SK-N-SH treated with all-trans-retinoic acid at 6 μM for 48 hours (cell line): ENCODE measurements around the gene TEX35.

Experiments
- ATAC-seq: fragments of 200-7000 bp; cut with Tn5 transposase; 3 replicates; pipeline ENCODE4 v1.9.1; 2020; ENCODE audit warnings: mild to moderate bottlenecking, moderate library complexity
- ARNTL ChIP-seq: fragments of 450-650 bp; formaldehyde crosslinking; IDR thresholded peaks from 2 replicates; pipeline ENCODE4 v1.5.0; 2020; ENCODE audit warnings: low read depth, mild to moderate bottlenecking, moderate library complexity, borderline replicate concordance
- BACH2 ChIP-seq: fragments of 250-450 bp; sonication (Bioruptor Pico); IDR thresholded peaks from 2 replicates; pipeline ENCODE4 v1.9.0; 2021; ENCODE audit warnings: mild to moderate bottlenecking, borderline replicate concordance
- CSDC2 ChIP-seq: fragments of 250-450 bp; sonication (Bioruptor Pico); IDR thresholded peaks from 2 replicates; pipeline ENCODE4 v1.5.0; 2020; ENCODE audit warnings: mild to moderate bottlenecking, moderate library complexity
- ESRRG ChIP-seq: fragments of 250-450 bp; sonication (Bioruptor Pico); IDR thresholded peaks from 2 replicates; pipeline ENCODE4 v1.6.1; 2021; ENCODE audit warnings: mild to moderate bottlenecking
- GLIS3 ChIP-seq: fragments of 250-450 bp; sonication (Bioruptor Pico); IDR thresholded peaks from 2 replicates; pipeline ENCODE4 v1.5.0; 2020; ENCODE audit warnings: mild to moderate bottlenecking, moderate library complexity
- ISL1 ChIP-seq: fragments of 250-450 bp; sonication (Bioruptor Pico); IDR thresholded peaks from 2 replicates; pipeline ENCODE4 v2.1.2; 2022; ENCODE audit warnings: mild to moderate bottlenecking, moderate library complexity
- OSR1 ChIP-seq: fragments of 250-450 bp; sonication (Bioruptor Pico); IDR thresholded peaks from 2 replicates; pipeline ENCODE4 v1.8.0; 2022; ENCODE audit warnings: moderate library complexity, mild to moderate bottlenecking, inconsistent platforms
- POU6F1 ChIP-seq: fragments of 250-450 bp; sonication (Bioruptor Pico); IDR thresholded peaks from 2 replicates; pipeline ENCODE4 v1.8.0; 2021; ENCODE audit warnings: low read depth, mild to moderate bottlenecking, moderate library complexity, borderline replicate concordance
- PPARA ChIP-seq: fragments of 250-450 bp; sonication (Bioruptor Pico); IDR thresholded peaks from 2 replicates; pipeline ENCODE4 v1.5.0; 2020; ENCODE audit warnings: mild to moderate bottlenecking, borderline replicate concordance
- RARB ChIP-seq: fragments of 250-450 bp; sonication (Bioruptor Pico); IDR thresholded peaks from 2 replicates; pipeline ENCODE4 v1.8.0; 2021; ENCODE audit warnings: mild to moderate bottlenecking, moderate library complexity
- SNAI2 ChIP-seq: fragments of 250-450 bp; sonication (Bioruptor Pico); IDR thresholded peaks from 2 replicates; pipeline ENCODE4 v1.5.0; 2020; ENCODE audit warnings: mild to moderate bottlenecking, moderate library complexity
- TCF4 ChIP-seq: fragments of 250-450 bp; sonication (Bioruptor Pico); IDR thresholded peaks from 2 replicates; pipeline ENCODE4 v1.8.0; 2021; ENCODE audit warnings: mild to moderate bottlenecking, moderate library complexity, borderline replicate concordance
- TOX ChIP-seq: fragments of 250-450 bp; sonication (Bioruptor Pico); IDR thresholded peaks from 2 replicates; pipeline ENCODE4 v1.8.0; 2021; ENCODE audit warnings: mild to moderate bottlenecking, moderate library complexity, borderline replicate concordance
- TSHZ2 ChIP-seq: fragments of 250-450 bp; sonication (Bioruptor Pico); IDR thresholded peaks from 2 replicates; pipeline ENCODE4 v1.5.0; 2020; ENCODE audit warnings: mild to moderate bottlenecking, moderate library complexity
- ZC3H10 ChIP-seq: fragments of 250-450 bp; sonication (Bioruptor Pico); IDR thresholded peaks from 2 replicates; pipeline ENCODE4 v1.5.1; 2021; ENCODE audit warnings: mild to moderate bottlenecking, moderate library complexity
- ZFP3 ChIP-seq: fragments of 250-450 bp; sonication (Bioruptor Pico); IDR thresholded peaks from 2 replicates; pipeline ENCODE4 v1.5.0; 2020; ENCODE audit warnings: mild to moderate bottlenecking, moderate library complexity
- ZFP30 ChIP-seq: fragments of 450-650 bp; formaldehyde crosslinking; IDR thresholded peaks from 2 replicates; pipeline ENCODE4 v1.5.0; 2022; ENCODE audit warnings: mild to moderate bottlenecking, moderate library complexity
- ZNF565 ChIP-seq: fragments of 450-650 bp; formaldehyde crosslinking; conservative IDR thresholded peaks from 2 replicates; pipeline ENCODE4 v1.5.0; 2020; ENCODE audit warnings: low read depth, mild to moderate bottlenecking, moderate library complexity
- ZNF70 ChIP-seq: fragments of 450-650 bp; formaldehyde crosslinking; IDR thresholded peaks from 2 replicates; pipeline ENCODE4 v1.5.0; 2020; ENCODE audit warnings: mild to moderate bottlenecking, moderate library complexity
- ZNF8 ChIP-seq: fragments of 450-650 bp; formaldehyde crosslinking; IDR thresholded peaks from 2 replicates; pipeline ENCODE4 v1.5.0; 2020; ENCODE audit warnings: mild to moderate bottlenecking, moderate library complexity
- TF ChIP-seq, protein P1 (sequence below): fragments of 250-450 bp; sonication (Bioruptor Pico); IDR thresholded peaks from 2 replicates; pipeline ENCODE4 v1.5.1; 2020; ENCODE audit warnings: low read depth, mild to moderate bottlenecking, moderate library complexity
- TF ChIP-seq, protein P2 (sequence below): fragments of 250-450 bp; sonication (Bioruptor Pico); IDR thresholded peaks from 2 replicates; pipeline ENCODE4 v1.8.0; 2020; ENCODE audit warnings: mild to moderate bottlenecking, moderate library complexity, borderline replicate concordance
- TF ChIP-seq, protein P3 (sequence below): fragments of 250-450 bp; sonication (Bioruptor Pico); IDR thresholded peaks from 2 replicates; pipeline ENCODE4 v1.5.1; 2021; ENCODE audit warnings: mild to moderate bottlenecking, moderate library complexity

The TEX35 gene

DNA sequence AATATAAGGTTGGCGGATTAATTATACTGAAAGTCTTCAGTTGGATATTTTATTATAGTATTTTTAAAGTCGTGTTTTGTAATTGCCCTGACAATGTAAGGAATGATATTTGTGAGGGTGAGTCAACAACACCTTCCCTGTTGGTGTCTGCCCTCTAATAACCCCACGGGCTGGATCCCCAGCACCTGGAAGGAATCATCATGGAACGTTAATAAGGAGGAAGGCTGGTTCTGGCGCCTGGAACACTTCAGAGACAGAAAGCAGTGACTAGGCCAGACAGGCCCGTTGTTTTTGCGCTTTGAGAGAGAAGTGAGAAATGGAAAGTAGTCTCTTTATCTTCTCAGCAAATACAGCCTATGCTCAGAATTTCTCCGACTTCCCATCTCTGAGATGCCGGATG lies 31.6 kb downstream of the TEX35 start:
- TF ChIP-seq GLIS3 (CRISPR knock-in tag) = no peak
- no peak for TF ChIP-seq OSR1 (CRISPR knock-in tag)
- TF ChIP-seq ARNTL (CRISPR knock-in tag) = no peak
- no peak for TF ChIP-seq BACH2 (CRISPR knock-in tag)
- TF ChIP-seq ZC3H10 (CRISPR knock-in tag) = no peak
- TF ChIP-seq TCF4 = no peak
- no peak for TF ChIP-seq CSDC2
- no peak for TF ChIP-seq PPARA
- TF ChIP-seq POU6F1 (CRISPR knock-in tag) = no peak
- TF ChIP-seq ZNF565 (CRISPR knock-in tag) = no peak
- TF ChIP-seq, protein P1, sequence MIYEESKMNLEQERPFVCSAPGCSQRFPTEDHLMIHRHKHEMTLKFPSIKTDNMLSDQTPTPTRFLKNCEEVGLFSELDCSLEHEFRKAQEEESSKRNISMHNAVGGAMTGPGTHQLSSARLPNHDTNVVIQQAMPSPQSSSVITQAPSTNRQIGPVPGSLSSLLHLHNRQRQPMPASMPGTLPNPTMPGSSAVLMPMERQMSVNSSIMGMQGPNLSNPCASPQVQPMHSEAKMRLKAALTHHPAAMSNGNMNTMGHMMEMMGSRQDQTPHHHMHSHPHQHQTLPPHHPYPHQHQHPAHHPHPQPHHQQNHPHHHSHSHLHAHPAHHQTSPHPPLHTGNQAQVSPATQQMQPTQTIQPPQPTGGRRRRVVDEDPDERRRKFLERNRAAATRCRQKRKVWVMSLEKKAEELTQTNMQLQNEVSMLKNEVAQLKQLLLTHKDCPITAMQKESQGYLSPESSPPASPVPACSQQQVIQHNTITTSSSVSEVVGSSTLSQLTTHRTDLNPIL (CRISPR knock-in tag) = no peak
- TF ChIP-seq ISL1 = no peak
- TF ChIP-seq, protein P2, sequence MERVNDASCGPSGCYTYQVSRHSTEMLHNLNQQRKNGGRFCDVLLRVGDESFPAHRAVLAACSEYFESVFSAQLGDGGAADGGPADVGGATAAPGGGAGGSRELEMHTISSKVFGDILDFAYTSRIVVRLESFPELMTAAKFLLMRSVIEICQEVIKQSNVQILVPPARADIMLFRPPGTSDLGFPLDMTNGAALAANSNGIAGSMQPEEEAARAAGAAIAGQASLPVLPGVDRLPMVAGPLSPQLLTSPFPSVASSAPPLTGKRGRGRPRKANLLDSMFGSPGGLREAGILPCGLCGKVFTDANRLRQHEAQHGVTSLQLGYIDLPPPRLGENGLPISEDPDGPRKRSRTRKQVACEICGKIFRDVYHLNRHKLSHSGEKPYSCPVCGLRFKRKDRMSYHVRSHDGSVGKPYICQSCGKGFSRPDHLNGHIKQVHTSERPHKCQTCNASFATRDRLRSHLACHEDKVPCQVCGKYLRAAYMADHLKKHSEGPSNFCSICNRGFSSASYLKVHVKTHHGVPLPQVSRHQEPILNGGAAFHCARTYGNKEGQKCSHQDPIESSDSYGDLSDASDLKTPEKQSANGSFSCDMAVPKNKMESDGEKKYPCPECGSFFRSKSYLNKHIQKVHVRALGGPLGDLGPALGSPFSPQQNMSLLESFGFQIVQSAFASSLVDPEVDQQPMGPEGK (CRISPR knock-in tag) = no peak
- TF ChIP-seq RARB (CRISPR knock-in tag) = no peak
- no peak for TF ChIP-seq SNAI2 (CRISPR knock-in tag)
- TF ChIP-seq ZNF70 (CRISPR knock-in tag) = no peak
- TF ChIP-seq ZFP3 (CRISPR knock-in tag) = no peak
- TF ChIP-seq ZFP30 = no peak
- TF ChIP-seq ZNF8 (CRISPR knock-in tag) = no peak
- TF ChIP-seq, all 23 proteins: peak for 0
- ATAC-seq = no peak

GRCh38 chr1:178548108-178548507 lies 35.2 kb downstream of the TEX35 start:
- TF ChIP-seq ZFP30 (no peak), OSR1 (CRISPR knock-in tag) (no peak), ZFP3 (CRISPR knock-in tag) (no peak), SNAI2 (CRISPR knock-in tag) (no peak), TOX (CRISPR knock-in tag) (no peak), ZNF8 (CRISPR knock-in tag) (no peak), TSHZ2 (CRISPR knock-in tag) (no peak), ESRRG (CRISPR knock-in tag) (no peak)
- TF ChIP-seq, protein P2 (CRISPR knock-in tag) = no peak
- TF ChIP-seq, protein P3, sequence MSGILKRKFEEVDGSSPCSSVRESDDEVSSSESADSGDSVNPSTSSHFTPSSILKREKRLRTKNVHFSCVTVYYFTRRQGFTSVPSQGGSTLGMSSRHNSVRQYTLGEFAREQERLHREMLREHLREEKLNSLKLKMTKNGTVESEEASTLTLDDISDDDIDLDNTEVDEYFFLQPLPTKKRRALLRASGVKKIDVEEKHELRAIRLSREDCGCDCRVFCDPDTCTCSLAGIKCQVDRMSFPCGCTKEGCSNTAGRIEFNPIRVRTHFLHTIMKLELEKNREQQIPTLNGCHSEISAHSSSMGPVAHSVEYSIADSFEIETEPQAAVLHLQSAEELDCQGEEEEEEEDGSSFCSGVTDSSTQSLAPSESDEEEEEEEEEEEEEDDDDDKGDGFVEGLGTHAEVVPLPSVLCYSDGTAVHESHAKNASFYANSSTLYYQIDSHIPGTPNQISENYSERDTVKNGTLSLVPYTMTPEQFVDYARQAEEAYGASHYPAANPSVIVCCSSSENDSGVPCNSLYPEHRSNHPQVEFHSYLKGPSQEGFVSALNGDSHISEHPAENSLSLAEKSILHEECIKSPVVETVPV (CRISPR knock-in tag) = no peak
- no peak for ATAC-seq
